Activated naive CD4-positive, alpha-beta T cell treated with anti-CD3 and anti-CD28 coated beads, Interleukin-2, amount 50 U/mL, for 16 hours (primary cell): ENCODE results near the gene PAK1.
A peak's percentile ranks its signal among the peaks of the same experiment; 100 is the strongest.

ENCODE experiments used
- DNase-seq: peaks from one replicate; pipeline ENCODE4 v3.0.0-alpha.2; 2020

PAK1 gene

DNA sequence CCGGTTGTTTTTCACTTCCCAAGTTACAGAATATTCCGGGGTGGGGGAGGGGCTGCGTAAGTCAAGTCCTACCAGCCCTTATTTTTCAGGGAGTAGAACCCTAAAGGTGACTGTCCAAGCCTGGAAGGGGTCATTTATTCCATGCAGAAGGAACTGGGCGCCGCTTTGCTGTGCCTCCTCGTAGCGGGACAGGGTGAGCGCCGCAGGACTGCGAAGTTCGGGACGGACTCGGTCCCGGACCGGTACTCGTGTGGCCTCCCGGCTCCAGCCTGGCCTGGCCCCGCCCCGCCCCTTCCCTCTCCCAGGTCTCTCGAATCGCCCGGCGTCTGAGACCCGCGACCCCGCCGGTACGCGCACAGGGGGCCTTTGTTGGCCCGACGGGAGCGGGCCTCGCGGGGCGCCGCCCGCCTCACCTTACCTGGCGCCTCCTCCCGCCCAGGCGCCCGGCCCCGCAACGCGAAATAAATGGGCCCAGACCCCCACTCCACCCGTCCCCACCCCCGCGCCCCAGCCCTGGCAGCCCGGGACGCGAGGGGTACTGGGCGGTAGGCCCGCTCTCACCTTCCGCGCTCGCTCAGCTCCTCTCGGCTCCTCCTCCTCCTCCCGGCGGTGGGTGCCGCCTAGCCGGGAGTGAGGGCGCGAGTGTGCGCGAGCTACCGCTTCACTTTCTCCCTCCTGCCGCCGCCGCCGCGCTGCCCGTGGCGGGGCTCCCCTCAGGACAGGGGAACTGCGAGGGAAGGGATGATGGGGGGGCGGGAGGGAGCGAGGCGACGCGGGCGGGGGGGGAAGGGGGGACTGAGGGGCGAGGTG, 698 bp downstream of the PAK1 start:
- DNase-seq, result peak; percentile 66

- DNase-seq, result no peak
These were observed 2.2 kb downstream of the PAK1 start for GRCh38 chr11:77471558-77472193.

- no peak for DNase-seq
These were observed 2.9 kb downstream of the PAK1 start for GRCh38 chr11:77470971-77471370.

DNA sequence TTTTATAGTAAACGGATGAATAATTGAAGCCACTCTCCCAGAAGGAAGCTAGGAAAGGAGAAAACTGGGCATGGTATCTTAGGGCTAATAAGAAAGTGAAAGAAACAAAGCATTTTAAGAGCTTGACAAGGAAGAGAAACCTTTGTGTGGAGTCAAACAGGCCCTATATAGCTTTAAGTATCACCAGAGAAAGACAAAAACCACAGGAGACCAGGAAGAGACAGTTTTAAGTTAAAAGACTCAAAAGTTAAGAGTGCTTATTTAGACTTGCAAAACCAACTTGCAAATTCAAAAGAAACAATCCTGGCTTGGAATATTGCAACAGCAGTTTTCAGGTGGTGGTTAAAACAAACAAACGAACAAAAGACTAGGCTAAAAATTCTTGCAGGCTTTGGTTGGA, 3.4 kb downstream of the PAK1 start:
- no peak for DNase-seq

DNA sequence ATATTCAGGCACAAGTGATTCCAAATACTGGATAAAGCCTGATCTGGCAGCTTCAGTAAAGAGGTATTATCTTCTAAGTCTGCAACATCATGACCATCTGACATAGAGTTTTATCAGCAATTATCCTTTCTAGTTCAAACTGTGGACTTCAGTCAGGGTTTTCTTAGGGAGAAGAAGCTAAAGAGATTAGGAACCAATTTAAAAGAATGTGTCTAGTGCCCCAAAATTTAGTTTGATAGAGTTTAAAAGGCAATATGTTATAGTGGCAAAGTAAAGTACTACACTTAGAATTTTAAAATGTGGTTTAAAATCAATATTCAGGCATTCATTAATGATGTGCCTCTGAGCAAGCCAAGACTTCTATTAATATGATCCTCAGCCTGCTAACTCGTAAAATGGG, 5.4 kb downstream of the PAK1 start:
- DNase-seq, result no peak

DNA sequence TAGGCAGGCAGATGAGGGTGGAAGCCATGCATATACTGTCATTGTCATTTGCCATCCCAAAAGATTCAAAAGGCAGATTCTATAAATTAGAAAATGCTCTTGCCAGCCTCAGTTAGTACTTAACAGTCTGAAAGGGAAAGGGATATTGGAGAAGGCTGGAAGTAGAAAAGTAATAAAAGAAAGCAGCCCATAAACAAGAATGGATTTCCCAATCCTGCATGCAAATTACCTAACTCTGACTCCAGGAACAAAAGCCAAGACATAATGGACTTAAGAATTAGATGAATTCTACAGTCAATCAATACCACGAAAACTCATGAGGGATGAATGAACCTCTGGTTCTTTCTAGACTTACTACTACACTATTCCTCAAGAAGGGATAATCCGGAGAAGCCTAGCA, 5.9 kb downstream of the PAK1 start:
- no peak for DNase-seq

- DNase-seq, result no peak
These were observed 6.7 kb downstream of the PAK1 start for GRCh38 chr11:77467233-77467632.

- DNase-seq, result no peak
These were observed 16.6 kb downstream of the PAK1 start for GRCh38 chr11:77457340-77457739.

DNA sequence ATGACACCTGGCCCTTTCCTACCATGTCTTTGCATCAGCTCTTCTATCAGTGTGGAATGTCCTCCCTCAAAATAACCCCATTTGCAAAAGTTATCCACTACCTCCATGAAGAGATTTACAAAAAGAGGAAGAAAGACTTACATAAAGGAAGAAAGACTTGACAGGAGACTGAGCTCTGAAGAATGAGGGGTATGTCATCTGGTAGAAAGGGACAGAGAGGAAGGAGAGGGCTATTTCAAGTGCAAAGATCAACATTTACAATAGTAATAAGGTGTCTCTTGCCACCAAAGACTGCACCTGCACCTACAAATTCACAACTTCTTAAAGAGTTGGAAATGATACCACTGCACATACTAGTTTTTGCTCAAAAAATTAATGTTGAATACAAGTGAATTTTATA, 18.2 kb downstream of the PAK1 start:
- DNase-seq, result no peak

DNA sequence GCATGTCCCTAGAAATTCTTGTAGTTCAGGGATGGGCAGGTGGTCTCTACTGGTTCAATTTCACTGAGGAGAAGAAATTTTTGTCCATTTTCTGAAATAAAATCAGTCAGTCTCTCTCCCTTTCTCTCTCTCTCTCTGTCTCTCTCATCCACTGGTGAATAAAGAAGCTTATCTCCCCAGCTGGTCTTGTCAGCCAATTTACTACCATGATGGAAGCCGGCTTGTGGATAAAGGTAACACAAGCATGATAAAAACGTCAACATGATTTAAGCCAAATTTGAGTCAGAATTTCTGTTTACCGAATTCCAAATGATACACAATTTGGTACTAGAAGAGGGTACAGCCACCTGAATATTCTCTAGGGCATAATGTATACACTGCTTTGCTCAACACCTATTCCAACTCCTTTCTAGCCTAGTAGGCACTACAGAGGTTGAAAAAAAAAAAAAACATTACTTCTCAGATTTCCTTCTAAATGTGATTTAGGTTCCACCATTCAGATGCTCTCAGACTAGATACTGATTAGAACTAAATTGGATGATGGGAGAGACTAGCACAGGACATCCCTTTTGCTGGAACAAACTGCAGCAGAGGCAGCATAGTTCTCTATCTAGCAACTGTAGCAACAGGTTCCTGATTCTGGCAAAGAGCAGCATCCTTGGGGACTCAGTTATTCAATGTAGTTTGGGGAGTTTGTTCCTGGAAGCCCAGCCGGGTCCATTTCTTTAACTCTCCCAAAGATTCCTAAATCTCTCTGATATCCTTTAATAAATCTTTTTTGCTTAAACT, 18.8 kb downstream of the PAK1 start:
- DNase-seq, result no peak

DNA sequence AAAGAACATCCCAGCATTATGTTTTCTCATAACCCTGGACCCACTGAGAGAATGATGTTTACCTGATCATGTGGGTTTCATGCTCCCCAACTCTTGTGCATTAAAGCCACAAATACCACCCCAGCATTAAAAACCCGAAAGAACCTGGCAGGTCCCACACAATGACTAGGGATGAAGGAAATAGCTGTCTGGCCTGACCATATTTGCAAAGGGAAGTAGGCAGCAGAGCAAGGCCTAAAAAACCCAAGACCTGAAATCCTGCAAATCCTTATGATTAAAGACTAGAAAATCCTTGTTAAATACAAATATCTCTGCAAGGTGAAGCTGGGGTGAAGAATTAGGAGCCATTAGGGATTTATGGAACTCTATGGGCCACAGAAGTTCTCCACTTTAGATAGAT, 23.7 kb downstream of the PAK1 start:
- DNase-seq, result no peak

GRCh38 chr11:77449784-77450183, 24.1 kb downstream of the PAK1 start:
- DNase-seq, result no peak

- DNase-seq, result no peak
These were observed 24.8 kb downstream of the PAK1 start for GRCh38 chr11:77449060-77449521.

GRCh38 chr11:77448269-77448668, 25.6 kb downstream of the PAK1 start:
- no peak for DNase-seq

GRCh38 chr11:77446911-77447629, 26.8 kb downstream of the PAK1 start:
- DNase-seq, result no peak

GRCh38 chr11:77444261-77444660, 29.6 kb downstream of the PAK1 start:
- DNase-seq, result no peak

DNA sequence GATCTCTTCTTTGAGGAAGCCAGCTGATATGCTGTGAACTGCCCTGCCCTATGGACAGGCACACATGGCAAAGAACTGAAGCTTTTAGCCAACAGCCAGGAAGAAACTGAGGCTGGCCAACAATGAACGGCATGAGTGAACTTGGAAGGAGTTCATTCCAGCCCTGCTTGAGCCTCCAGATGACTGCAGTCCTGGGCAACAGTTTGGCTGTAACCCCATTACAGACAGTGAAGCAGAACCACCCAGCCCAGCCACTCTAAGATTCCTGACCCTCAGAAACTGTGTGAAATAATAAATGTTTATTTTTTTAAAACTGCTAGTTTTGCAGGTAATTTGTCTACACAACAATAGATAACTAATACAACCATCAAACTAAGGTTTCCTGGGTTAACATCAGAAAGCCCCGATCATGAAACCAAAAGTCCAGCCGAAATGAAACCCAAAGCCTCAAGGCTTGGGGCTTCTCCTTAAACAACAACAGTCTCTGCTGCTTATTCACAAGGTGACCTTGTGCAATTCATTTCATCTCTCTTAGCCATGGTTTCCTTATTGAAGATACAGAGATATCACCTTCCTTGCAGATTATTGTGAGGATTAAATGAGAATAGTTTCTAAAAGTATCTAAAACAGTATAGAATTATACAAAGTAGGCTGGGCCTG, 31.4 kb downstream of the PAK1 start:
- DNase-seq, result no peak

- DNase-seq, result no peak
These were observed 32.5 kb downstream of the PAK1 start for GRCh38 chr11:77441426-77441825.

GRCh38 chr11:77440678-77441077, 33.2 kb downstream of the PAK1 start:
- no peak for DNase-seq

GRCh38 chr11:77438487-77438886, 35.4 kb downstream of the PAK1 start:
- no peak for DNase-seq

DNA sequence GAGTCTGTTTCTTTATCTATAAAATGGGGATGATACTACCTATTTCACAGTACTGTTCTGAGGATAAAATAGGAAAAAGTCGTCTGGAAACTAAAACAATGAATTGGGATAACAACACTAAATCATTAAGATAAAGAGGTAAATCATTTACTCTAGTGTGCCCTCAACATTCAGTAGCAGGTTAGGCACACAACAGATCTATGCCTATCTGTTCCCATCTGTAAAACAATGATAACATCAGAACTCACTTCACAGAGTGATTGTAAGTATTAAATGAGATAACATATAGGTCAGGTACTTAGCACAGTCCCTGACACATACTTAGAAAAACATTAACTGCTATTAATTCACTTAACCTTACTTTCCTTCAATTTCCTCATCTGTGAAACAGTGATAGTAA, 36.9 kb downstream of the PAK1 start:
- no peak for DNase-seq

DNA sequence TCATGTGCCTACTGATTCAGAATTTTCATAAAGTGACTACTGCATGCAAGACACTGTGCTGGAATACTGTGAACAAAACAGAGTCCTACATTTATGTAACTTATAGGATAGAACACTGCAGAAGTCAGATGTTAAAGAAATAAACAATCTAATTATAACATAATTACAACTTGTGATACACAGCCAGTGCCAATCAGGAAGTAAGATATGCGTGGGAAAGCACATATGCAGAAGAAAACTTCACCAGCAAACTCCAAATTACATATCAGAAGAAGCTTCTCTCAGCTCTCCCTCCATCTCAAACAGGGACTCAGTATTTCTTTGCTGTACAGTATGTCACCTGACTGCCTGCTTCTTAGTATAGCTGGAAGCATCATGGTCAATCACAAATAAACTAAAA, 37.4 kb downstream of the PAK1 start:
- DNase-seq, result no peak

DNA sequence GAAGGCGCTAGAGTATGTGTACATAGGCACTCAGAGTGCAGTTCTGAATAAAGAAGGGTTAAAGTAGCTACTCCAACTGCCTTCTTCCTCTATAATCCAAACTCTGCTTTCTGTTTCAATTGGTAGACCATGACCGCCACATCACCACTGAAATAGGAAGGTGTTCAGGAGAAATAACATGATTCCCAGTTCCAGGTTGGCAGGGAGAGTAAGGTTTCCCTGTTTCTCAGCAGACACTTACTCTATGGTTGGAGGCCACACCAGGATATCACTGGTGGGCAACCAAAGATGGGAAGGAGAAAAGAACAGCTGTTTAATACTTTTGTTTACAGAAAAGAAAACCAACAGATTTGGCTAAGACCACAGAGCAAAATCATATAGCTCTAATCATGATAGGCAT, 37.9 kb downstream of the PAK1 start:
- no peak for DNase-seq
